Spinal cord (tissue), 10 donors: ENCODE results near the gene ZNF705A. TPM values are rescaled to one million over a fixed set of nuclear protein-coding genes. Genes with fewer than 3 reads are reported as not detected.
"Not testable (repeated sequence)": the region's sequence is repeated elsewhere in the genome, so short reads cannot be mapped to it uniquely, and the experiment has no call there.

Experiments used
- DNase-seq, 6 donors: peaks; one replicate each; pipeline versions ENCODE4 v3.0.0 to v3.0.0-alpha.2; 2013 to 2015; ENCODE audit warnings: low spot score in 6 of 6, low read depth in 4 of 6
- H3K27ac ChIP-seq: one replicate; pipeline ENCODE4 v1.5.1; 2013; ENCODE audit warnings: low read depth, low read length, control low read depth
- H3K27me3 ChIP-seq: one replicate; pipeline ENCODE4 v1.6.1; 2013; ENCODE audit warnings: low read length; ENCODE audit not compliant: control insufficient read depth, insufficient read depth
- H3K36me3 ChIP-seq: one replicate; pipeline ENCODE4 v1.6.1; 2013; ENCODE audit warnings: low read length; ENCODE audit not compliant: control insufficient read depth, insufficient read depth
- H3K4me1 ChIP-seq: one replicate; pipeline ENCODE4 v1.6.1; 2013; ENCODE audit warnings: low read length; ENCODE audit not compliant: control insufficient read depth, insufficient read depth
- H3K4me3 ChIP-seq: one replicate; pipeline ENCODE4 v1.5.1; 2013; ENCODE audit warnings: low read depth, low read length, control low read depth
- H3K9me3 ChIP-seq: one replicate; pipeline ENCODE4 v1.6.1; 2013; ENCODE audit warnings: low read length; ENCODE audit not compliant: control insufficient read depth, insufficient read depth
- WGBS: methylation state at CpG from one replicate; pipeline ENCODE4 v1.1.5; 2013; ENCODE audit warnings: missing lambda C conversion rate; ENCODE audit not compliant: insufficient coverage; 5-methylcytosine and 5-hydroxymethylcytosine counted together
- polyA plus RNA-seq, 2 donors: library from polyadenylated mRNA; unstranded; fragments of 120-200 nt; gene quantifications; one replicate each; pipeline ENCODE4 v1.2.1, GENCODE V29; 2013; ENCODE audit not compliant: insufficient read length in 2 of 2
- total RNA-seq, 2 donors: library from RNA; depleted of rRNA in 1 of 2; stranded (reverse); fragments of 120-200 nt in 1 of 2; fragments of >200 nt in 1 of 2; gene quantifications; one replicate each; pipeline versions ENCODE4 v1.2.3 to v1.2.4, GENCODE V29; 2013 to 2014
- donor health status: healthy.

The ZNF705A gene
- total and polyA plus RNA-seq, 4 donors: 0.06 TPM; not detected in 3

- H3K27me3 ChIP-seq, H3K4me1 ChIP-seq, H3K36me3 ChIP-seq, H3K4me3 ChIP-seq, H3K27ac ChIP-seq, DNase-seq, H3K9me3 ChIP-seq: not testable (repeated sequence)
- 100% methylated on average over 4 of the region's 23 CpGs for WGBS
Observed at GRCh38 chr12:8183346-8183745, 26.5 kb downstream of the ZNF705A start.

- not testable (repeated sequence) for H3K9me3 ChIP-seq
Observed at GRCh38 chr12:8184206-8184605, 27.4 kb downstream of the ZNF705A start.

GRCh38 chr12:8188088-8188487, 31.3 kb downstream of the ZNF705A start:
- not testable (repeated sequence) for H3K4me3 ChIP-seq, DNase-seq, H3K4me1 ChIP-seq, H3K9me3 ChIP-seq, H3K36me3 ChIP-seq, H3K27ac ChIP-seq, H3K27me3 ChIP-seq
- WGBS: 83% methylated on average over 1 of the region's 2 CpGs

More at GRCh38 chr12:8184206-8184605, 27.4 kb downstream of the ZNF705A start:
- not testable (repeated sequence) for DNase-seq, H3K27me3 ChIP-seq, H3K36me3 ChIP-seq, H3K4me1 ChIP-seq, H3K27ac ChIP-seq, H3K4me3 ChIP-seq
- WGBS: no CpG with 5 or more reads among the region's 28 CpGs

- H3K36me3 ChIP-seq, DNase-seq, H3K9me3 ChIP-seq, H3K27ac ChIP-seq, H3K4me3 ChIP-seq, H3K4me1 ChIP-seq, H3K27me3 ChIP-seq: not testable (repeated sequence)
- 89% methylated on average over 1 of the region's 1 CpG for WGBS
Observed at GRCh38 chr12:8197685-8198308, 41.0 kb downstream of the ZNF705A start.

GRCh38 chr12:8218711-8219382, 62.0 kb downstream of the ZNF705A start:
- H3K4me3 ChIP-seq, H3K27ac ChIP-seq, H3K36me3 ChIP-seq, H3K27me3 ChIP-seq, H3K9me3 ChIP-seq, DNase-seq, H3K4me1 ChIP-seq: not testable (repeated sequence)
- 73% methylated on average over 25 of the region's 26 CpGs for whole genome bisulfite sequencing

GRCh38 chr12:8221375-8221774, 64.6 kb downstream of the ZNF705A start:
- DNase-seq: peak in 1 of 6 donors; percentile 30
- not testable (repeated sequence) for H3K4me1 ChIP-seq, H3K27ac ChIP-seq, H3K9me3 ChIP-seq, H3K36me3 ChIP-seq, H3K27me3 ChIP-seq, H3K4me3 ChIP-seq
- WGBS: 68% methylated on average over 13 of the region's 21 CpGs

- 91% methylated on average over 20 of the region's 21 CpGs for WGBS
- H3K27ac ChIP-seq, H3K27me3 ChIP-seq, H3K9me3 ChIP-seq, H3K4me3 ChIP-seq, H3K4me1 ChIP-seq, H3K36me3 ChIP-seq, DNase-seq: not testable (repeated sequence)
Observed at GRCh38 chr12:8221844-8222243, 65.0 kb downstream of the ZNF705A start.

GRCh38 chr12:8222303-8222702, 65.5 kb downstream of the ZNF705A start:
- WGBS: 91% methylated on average over 16 of the region's 16 CpGs

GRCh38 chr12:8223646-8224045, 66.8 kb downstream of the ZNF705A start:
- H3K9me3 ChIP-seq, H3K4me1 ChIP-seq, H3K27ac ChIP-seq, H3K4me3 ChIP-seq, H3K36me3 ChIP-seq, H3K27me3 ChIP-seq, DNase-seq: not testable (repeated sequence)
- 86% methylated on average over 8 of the region's 13 CpGs for WGBS

More at GRCh38 chr12:8222303-8222702, 65.5 kb downstream of the ZNF705A start:
- H3K27ac ChIP-seq, H3K4me3 ChIP-seq, DNase-seq, H3K9me3 ChIP-seq, H3K36me3 ChIP-seq, H3K4me1 ChIP-seq, H3K27me3 ChIP-seq: not testable (repeated sequence)

- not testable (repeated sequence) for H3K9me3 ChIP-seq, H3K4me3 ChIP-seq, H3K36me3 ChIP-seq, H3K27ac ChIP-seq, H3K4me1 ChIP-seq, DNase-seq, H3K27me3 ChIP-seq
- WGBS: 100% methylated on average over 1 of the region's 11 CpGs
Observed at GRCh38 chr12:8224782-8225181, 68.0 kb downstream of the ZNF705A start.
